GM21737 (cell line): Measurements from ENCODE around the gene RAP1A.
A peak's percentile ranks its signal among the peaks of the same experiment; 100 is the strongest.
"Not testable (repeated sequence)": the region's sequence is repeated elsewhere in the genome, so short reads cannot be mapped to it uniquely, and the experiment has no call there.

Experiments
- ATAC-seq: cut with Tn5 transposase; IDR thresholded peaks from one replicate; pipeline ENCODE4 v1.9.1; 2021; ENCODE audit warnings: mild to moderate bottlenecking, moderate library complexity; ENCODE audit not compliant: unreplicated experiment

The RAP1A gene

GRCh38 chr1:111734856-111735255 is 115.3 kb downstream of the RAP1A start:
- no peak for ATAC-seq

GRCh38 chr1:111735321-111735720 is 115.7 kb downstream of the RAP1A start:
- ATAC-seq, result no peak

- no peak for ATAC-seq
These were observed 116.4 kb downstream of the RAP1A start for GRCh38 chr1:111735858-111736544.

- ATAC-seq, result no peak
These were observed 117.1 kb downstream of the RAP1A start for GRCh38 chr1:111736548-111737215.

- ATAC-seq, result no peak
These were observed 117.9 kb downstream of the RAP1A start for GRCh38 chr1:111737216-111738132.

GRCh38 chr1:111738133-111738435 is 118.5 kb downstream of the RAP1A start:
- no peak for ATAC-seq

GRCh38 chr1:111738436-111739193 is 119.0 kb downstream of the RAP1A start:
- peak; percentile 38 for ATAC-seq

- ATAC-seq, result peak; percentile 85
These were observed 119.8 kb downstream of the RAP1A start, which contains the start of gene INKA2 for GRCh38 chr1:111739194-111739924. Gene INKA2, minus strand, starts transcription at chr1:111739395. Its CDS starts 153 bp downstream, at chr1:111739242.

- no peak for ATAC-seq
These were observed 120.6 kb downstream of the RAP1A start for GRCh38 chr1:111739925-111740765.

GRCh38 chr1:111742292-111742691 is 122.7 kb downstream of the RAP1A start:
- not testable (repeated sequence) for ATAC-seq

GRCh38 chr1:111742938-111743549 is 123.5 kb downstream of the RAP1A start:
- ATAC-seq, result no peak

- ATAC-seq, result no peak
These were observed 124.1 kb downstream of the RAP1A start for GRCh38 chr1:111743679-111744101.

GRCh38 chr1:111745675-111746613 is 126.4 kb downstream of the RAP1A start:
- no peak for ATAC-seq

- no peak for ATAC-seq
These were observed 127.0 kb downstream of the RAP1A start for GRCh38 chr1:111746614-111746999.

GRCh38 chr1:111747282-111747734 is 127.7 kb downstream of the RAP1A start:
- ATAC-seq, result no peak

- no peak for ATAC-seq
These were observed 128.4 kb downstream of the RAP1A start for GRCh38 chr1:111747947-111748346.

- ATAC-seq, result no peak
These were observed 130.0 kb downstream of the RAP1A start for GRCh38 chr1:111749628-111750027.

- no peak for ATAC-seq
These were observed 131.3 kb downstream of the RAP1A start for GRCh38 chr1:111750856-111751255.
